T-helper 1 cell treated with Interleukin-12 subunit alpha and Interleukin-12 subunit beta and Interleukin-4 antibody, amounts not matched to agents 30 μg/mL and 1 μg/mL, for 36 hours (primary cell): ENCODE results near the gene CLIC6.
"Not testable (repeated sequence)": the region's sequence is repeated elsewhere in the genome, so short reads cannot be mapped to it uniquely, and the experiment has no call there.

Experiments used
- H3K27ac Mint-ChIP-seq: one replicate; pipeline ENCODE4 v1.8.0; 2021; ENCODE audit warnings: mild to moderate bottlenecking, mixed read lengths
- H3K27me3 Mint-ChIP-seq: one replicate; pipeline ENCODE4 v1.8.0; 2021; ENCODE audit warnings: low read depth, mixed read lengths
- H3K36me3 Mint-ChIP-seq: one replicate; pipeline ENCODE4 v1.8.0; 2021; ENCODE audit warnings: low read depth, mixed read lengths
- H3K4me1 Mint-ChIP-seq: one replicate; pipeline ENCODE4 v1.8.0; 2021; ENCODE audit warnings: low read depth, mixed read lengths
- H3K4me3 Mint-ChIP-seq: one replicate; pipeline ENCODE4 v1.8.0; 2021; ENCODE audit warnings: mild to moderate bottlenecking, moderate library complexity, mixed read lengths
- H3K9me3 Mint-ChIP-seq: one replicate; pipeline ENCODE4 v1.8.0; 2021; ENCODE audit warnings: mixed read lengths

Gene CLIC6

DNA sequence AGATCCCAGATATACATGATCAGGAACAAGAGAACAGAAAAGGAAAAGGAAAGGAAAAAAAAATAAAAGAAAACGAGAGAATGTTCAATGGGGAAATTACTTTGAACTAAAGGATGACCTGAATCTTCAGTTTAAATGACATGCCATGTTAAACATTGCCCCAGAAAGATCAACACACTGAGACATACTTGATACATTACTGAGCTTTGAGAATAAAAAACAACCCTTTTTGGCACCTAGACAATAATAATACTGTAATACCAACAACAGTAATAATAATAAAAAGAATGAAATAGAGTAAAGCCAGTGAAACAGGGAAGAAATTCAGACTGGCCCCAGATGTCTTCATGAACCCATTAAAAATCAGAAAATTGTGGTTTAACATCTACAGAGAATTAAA lies 44.8 kb downstream of the CLIC6 start:
- Mint-ChIP-seq H3K27me3 (peaks cover 9% of the 10 kb centered on the region), H3K9me3 (no peaks in the 10 kb centered on the region), H3K36me3 (no peaks in the 10 kb centered on the region), H3K4me3 (no peak overlapping the region), H3K27ac (no peak overlapping the region), H3K4me1 (peaks cover 14% of the 10 kb centered on the region)

DNA sequence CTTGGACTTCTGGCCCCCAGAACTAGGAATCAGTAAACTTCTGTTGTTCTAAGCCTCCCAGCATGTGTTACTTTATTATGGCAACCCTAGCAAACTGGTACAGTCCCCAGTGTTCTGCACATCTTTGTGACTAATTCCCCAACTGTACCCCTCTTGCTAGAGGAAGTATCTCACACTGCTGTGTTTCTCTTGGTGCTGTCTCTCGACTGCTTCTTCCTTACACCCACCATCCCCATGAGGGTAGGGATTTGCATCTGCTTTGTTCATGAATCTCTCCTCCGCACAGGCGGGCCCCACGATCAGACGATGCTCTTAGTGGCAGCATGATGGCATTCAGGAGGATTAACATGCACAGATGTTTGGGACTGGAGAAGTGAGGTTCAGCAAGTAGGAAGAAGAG lies 46.7 kb downstream of the CLIC6 start:
- H3K27ac Mint-ChIP-seq: no peak overlapping the region
- no peaks in the 10 kb centered on the region for H3K36me3 Mint-ChIP-seq
- no peak overlapping the region for H3K4me3 Mint-ChIP-seq
- H3K4me1 Mint-ChIP-seq: peaks cover 14% of the 10 kb centered on the region
- no peaks in the 10 kb centered on the region for H3K9me3 Mint-ChIP-seq
- H3K27me3 Mint-ChIP-seq: peaks cover 9% of the 10 kb centered on the region

DNA sequence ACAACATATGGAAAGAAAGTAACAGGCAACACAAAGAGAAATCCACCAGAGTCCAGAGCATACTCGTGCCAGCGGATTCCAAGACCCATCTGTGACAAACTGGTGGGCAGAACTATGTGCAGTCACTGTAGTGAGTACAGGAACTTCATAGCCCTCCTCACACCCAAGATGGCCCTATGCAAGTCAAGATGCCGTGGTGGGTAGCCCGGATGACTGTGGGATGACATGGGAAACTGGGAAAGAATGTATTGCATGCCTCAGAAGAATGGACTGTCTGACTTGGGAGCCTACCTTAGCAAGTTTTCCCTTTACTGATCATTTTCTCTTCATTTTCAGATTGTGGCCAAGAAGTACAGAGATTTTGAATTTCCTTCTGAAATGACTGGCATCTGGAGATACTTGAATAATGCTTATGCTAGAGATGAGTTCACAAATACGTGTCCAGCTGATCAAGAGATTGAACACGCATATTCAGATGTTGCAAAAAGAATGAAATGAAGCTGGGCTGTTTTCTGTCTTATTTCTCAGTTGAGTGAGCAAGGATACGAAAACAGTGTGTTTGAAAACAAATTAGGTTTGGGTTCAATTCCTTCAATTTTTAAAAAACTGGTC lies 47.3 kb downstream of the CLIC6 start:
- Mint-ChIP-seq H3K27me3 (peaks cover 9% of the 10 kb centered on the region), H3K36me3 (no peaks in the 10 kb centered on the region), H3K9me3 (no peaks in the 10 kb centered on the region), H3K4me1 (peaks cover 14% of the 10 kb centered on the region), H3K4me3 (no peak overlapping the region), H3K27ac (no peak overlapping the region)

DNA sequence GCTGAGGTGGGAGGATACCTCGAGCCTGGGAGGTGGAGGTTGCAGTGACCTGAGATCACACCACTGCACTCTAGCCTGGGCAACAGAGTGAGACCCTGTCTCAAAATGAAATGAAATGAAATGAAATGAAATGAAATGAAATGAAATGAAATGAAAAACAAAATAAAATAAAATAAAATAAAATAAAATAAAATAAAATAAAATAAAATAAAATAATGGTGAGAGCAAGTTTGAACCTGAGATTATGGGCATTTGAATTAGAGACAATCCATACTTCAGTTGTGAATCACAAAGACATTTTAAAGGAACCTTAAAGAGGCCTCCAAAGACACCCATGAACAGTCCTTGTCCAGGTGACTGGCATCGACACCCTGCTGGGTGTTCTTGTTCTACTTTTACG lies 49.7 kb downstream of the CLIC6 start:
- not testable (repeated sequence) for H3K27ac Mint-ChIP-seq, H3K9me3 Mint-ChIP-seq, H3K36me3 Mint-ChIP-seq, H3K4me3 Mint-ChIP-seq, H3K27me3 Mint-ChIP-seq
- peaks cover 14% of the 10 kb centered on the region for H3K4me1 Mint-ChIP-seq

DNA sequence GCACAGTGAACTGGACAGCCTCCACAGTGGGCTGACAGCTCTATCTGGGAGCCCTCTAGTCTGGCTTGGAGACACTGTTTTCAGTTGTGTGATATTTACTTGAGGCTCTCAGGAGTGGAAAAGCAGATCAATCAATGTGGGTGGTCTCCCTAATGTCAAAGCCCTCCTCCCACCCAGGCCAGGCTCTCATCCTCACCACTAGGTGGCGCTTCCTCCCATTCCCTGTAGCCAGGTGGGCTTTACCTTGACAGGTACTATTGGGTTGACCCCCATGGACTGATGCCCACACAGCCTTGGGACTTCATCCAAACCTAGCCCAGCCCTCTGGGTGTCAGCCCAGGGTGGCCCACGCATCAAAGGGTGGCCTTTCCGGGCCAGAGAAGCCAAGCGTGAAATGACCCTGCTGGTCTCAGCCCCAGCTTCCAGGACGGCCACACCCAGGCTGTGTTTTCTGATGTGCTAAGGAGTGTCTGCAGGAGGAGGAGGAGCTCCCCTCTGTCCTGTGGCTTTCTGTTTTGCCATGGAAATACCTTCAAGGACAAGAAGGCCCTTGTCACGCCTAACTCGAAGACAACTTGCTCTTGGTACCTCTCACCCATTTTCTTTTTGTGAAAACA lies 54.0 kb downstream of the CLIC6 start:
- Mint-ChIP-seq H3K4me3 (no peak overlapping the region), H3K9me3 (no peaks in the 10 kb centered on the region)

DNA sequence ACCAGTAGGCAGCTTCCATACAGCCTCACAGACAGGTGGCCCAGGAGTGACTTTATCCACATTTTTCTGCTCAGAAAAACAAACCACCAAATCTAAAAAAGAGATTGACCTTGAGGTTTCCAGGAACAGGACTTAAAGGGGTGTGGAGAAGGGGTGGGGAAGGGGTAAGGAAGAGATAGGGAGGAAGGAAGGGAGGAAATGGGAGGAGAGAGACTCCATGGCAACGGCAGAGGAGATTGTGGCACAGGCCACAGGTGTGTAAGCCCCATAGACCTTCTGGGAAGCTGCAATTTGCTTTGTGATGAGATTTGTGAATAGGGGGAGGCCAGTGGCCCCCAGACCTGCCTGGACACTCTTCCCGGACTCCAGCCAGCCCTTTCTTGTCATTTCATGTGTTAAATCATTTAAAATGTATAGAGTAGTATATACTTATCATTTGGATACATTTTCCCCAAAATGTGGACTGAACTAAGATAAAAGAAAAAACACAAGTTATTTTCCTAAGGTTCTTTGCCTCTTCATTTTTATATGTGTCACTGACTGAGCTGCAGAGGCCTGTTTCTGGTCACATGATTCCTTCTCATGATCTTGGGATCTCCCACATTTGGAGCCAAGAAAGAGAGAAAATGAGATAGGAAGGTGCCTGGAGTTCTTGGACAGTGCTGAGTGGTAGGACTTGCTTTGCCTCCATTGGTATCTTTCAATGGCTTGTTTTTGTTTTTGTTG lies 55.5 kb downstream of the CLIC6 start:
- H3K27me3 Mint-ChIP-seq: peaks cover 14% of the 10 kb centered on the region
- H3K4me1 Mint-ChIP-seq: peaks cover 13% of the 10 kb centered on the region
- H3K9me3 Mint-ChIP-seq: no peaks in the 10 kb centered on the region
- H3K4me3 Mint-ChIP-seq: no peak overlapping the region
- H3K36me3 Mint-ChIP-seq: no peaks in the 10 kb centered on the region
- no peak overlapping the region for H3K27ac Mint-ChIP-seq

More for the DNA sequence above, 54.0 kb downstream of the CLIC6 start:
- H3K36me3 Mint-ChIP-seq: no peaks in the 10 kb centered on the region
- H3K27ac Mint-ChIP-seq: no peak overlapping the region
- peaks cover 14% of the 10 kb centered on the region for H3K27me3 Mint-ChIP-seq
- H3K4me1 Mint-ChIP-seq: peaks cover 14% of the 10 kb centered on the region

DNA sequence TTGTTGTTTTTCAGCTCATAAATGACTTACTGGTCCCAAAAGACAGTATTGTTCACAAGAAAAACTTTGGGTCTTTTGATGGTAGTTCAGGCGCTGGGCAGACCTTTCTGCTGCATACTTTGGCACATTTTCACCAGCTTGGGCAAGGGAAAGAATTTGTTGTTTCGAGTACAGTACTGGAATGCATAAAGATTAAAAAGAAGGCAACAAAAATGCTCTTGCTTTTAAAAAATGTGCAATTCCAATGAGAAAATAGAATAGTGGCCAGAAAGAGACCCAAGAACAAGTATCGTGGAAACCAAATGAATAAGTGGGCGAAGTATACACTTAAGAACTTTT lies 56.0 kb downstream of the CLIC6 start:
- no peaks in the 10 kb centered on the region for H3K36me3 Mint-ChIP-seq

DNA sequence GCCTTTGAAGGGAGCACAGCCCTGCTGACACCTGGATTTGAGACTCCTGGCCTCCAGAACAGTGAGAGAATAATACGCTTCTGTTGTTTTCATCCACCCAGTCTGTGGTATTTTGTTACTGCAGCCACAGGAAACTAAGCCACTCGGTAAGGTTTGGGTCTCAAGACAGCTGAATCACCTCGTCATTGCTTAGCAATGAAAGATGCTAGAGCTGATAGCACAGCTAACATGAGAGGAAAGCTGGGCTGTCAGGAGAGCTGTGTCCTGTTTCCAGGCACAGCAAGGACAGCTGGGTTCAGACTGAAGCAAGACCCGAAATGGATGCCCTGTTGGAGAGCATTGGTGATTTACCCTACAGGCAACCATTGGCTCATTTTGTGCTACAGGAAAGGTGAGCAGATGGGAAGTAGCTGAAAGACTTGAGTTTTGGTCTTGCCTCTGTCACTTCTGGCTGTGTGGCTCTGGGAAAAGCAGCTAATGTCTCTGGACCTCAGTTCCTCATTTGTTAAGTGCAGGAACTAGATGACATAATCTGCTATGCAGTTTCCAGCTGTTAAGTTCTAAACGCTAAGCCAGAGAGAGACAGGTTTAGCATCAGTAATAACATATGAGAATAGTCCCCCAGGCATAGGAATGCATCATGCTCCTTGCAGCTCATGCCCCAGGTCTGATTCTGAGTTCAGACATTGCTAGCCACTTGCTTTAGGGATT lies 58.0 kb downstream of the CLIC6 start:
- Mint-ChIP-seq H3K4me3 (no peak overlapping the region), H3K36me3 (no peaks in the 10 kb centered on the region), H3K9me3 (no peaks in the 10 kb centered on the region), H3K27ac (peak overlapping the region; percentile 29), H3K4me1 (peaks cover 13% of the 10 kb centered on the region), H3K27me3 (peaks cover 16% of the 10 kb centered on the region)

More for the DNA sequence above, 56.0 kb downstream of the CLIC6 start:
- Mint-ChIP-seq H3K4me3 (no peak overlapping the region), H3K4me1 (peaks cover 13% of the 10 kb centered on the region), H3K9me3 (no peaks in the 10 kb centered on the region), H3K27me3 (peaks cover 14% of the 10 kb centered on the region), H3K27ac (no peak overlapping the region)

DNA sequence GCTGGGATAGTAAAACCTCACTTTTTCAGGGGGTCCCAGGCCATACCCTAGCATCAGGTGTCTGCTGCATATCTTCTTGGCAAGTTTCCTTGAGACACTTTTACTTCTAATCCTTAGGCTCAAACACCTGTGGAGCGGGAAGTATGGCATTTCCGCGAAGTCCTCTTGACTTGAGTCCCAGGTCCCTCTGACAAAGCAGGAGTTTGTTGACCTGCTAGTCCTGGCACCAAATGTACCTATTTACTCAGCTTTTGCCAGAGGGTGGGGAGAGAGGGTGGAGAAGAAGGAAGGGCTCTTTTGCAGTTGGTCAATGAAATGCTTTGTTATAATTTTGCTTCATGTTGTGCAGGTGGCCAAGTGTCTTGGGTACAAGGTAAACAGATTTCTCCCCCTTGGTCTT lies 59.7 kb downstream of the CLIC6 start:
- H3K9me3 Mint-ChIP-seq: no peaks in the 10 kb centered on the region
- peaks cover 13% of the 10 kb centered on the region for H3K4me1 Mint-ChIP-seq
- no peaks in the 10 kb centered on the region for H3K36me3 Mint-ChIP-seq
- no peak overlapping the region for H3K27ac Mint-ChIP-seq
- H3K4me3 Mint-ChIP-seq: no peak overlapping the region
- H3K27me3 Mint-ChIP-seq: peaks cover 18% of the 10 kb centered on the region

DNA sequence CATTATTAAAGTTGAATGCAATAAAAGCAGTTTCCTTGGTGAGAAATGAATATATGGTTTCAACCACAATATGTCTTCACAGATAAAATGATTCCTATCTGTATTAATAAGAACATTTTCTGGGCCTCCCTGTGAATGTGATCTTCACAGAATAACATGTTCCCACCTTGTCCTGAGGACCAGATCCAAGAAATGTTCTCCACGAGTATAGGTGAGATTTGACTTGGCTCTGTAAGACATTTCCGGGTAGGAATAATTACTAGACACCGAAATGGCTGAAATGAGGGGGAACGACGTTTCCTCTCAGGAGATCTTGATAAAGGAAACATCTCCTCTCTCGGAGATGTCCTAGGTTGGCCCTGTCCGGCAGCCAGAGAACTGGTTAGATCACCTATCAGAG lies 61.4 kb downstream of the CLIC6 start:
- Mint-ChIP-seq H3K4me3 (no peak overlapping the region), H3K27me3 (peaks cover 18% of the 10 kb centered on the region), H3K4me1 (peaks cover 13% of the 10 kb centered on the region), H3K9me3 (no peaks in the 10 kb centered on the region), H3K36me3 (no peaks in the 10 kb centered on the region), H3K27ac (no peak overlapping the region)

DNA sequence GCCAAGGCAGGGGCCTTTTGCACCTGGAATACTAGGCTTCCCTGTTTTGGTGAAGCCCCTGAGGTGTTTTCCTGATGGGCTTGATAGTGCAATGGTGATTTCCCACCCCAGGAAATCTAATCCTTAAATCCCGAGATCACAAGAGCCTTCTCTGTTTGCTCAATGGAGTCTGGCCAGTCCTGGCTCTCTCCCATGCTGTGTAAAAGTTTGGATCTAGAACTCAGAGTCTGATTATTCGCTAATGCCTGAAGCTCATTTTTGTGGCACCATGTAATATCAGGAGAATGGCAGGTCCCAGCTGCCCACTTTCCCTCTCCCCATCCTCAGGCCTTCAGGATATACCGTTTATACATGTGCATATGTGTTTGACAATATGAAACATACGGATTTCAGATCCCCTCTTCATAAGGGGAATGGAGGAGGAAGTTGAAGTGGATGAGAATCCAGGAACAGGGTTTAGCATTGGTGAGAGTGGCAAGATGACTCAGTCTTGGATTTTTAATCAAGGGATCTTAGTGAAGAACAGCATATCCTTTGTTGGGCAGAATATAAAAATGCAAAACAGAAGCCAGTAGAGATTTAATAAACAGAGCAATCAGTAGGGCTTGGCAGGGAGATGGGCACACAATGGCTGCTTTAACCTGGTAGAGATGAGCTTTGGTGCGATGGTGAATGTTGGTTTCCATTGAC lies 62.1 kb downstream of the CLIC6 start:
- H3K27me3 Mint-ChIP-seq: peaks cover 15% of the 10 kb centered on the region
- H3K4me3 Mint-ChIP-seq: no peak overlapping the region
- no peaks in the 10 kb centered on the region for H3K9me3 Mint-ChIP-seq
- no peaks in the 10 kb centered on the region for H3K36me3 Mint-ChIP-seq
- no peak overlapping the region for H3K27ac Mint-ChIP-seq
- peaks cover 12% of the 10 kb centered on the region for H3K4me1 Mint-ChIP-seq

DNA sequence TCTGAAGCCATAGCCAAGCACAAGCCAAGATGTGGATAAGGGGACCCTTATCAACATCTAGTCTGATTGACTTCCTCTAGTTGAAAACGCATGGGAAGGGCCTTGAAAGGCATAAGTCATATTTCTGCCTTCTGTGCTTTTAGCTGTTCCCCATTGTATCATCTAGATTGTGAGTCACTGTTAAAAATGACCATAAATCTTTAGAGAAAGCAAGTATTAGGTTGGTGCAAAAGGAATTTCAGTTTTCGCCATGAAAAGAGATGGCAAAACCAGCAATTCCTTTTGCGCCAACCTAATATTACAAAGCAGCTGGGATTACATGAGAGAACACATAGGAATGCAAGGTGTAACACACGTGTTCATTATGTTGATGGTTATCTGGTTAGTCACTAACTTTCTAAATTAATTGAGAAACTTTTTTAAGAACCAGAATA lies 63.6 kb downstream of the CLIC6 start:
- Mint-ChIP-seq H3K27ac (no peak overlapping the region), H3K4me1 (no peaks in the 10 kb centered on the region), H3K4me3 (no peak overlapping the region), H3K27me3 (peaks cover 19% of the 10 kb centered on the region), H3K9me3 (no peaks in the 10 kb centered on the region), H3K36me3 (no peaks in the 10 kb centered on the region)

DNA sequence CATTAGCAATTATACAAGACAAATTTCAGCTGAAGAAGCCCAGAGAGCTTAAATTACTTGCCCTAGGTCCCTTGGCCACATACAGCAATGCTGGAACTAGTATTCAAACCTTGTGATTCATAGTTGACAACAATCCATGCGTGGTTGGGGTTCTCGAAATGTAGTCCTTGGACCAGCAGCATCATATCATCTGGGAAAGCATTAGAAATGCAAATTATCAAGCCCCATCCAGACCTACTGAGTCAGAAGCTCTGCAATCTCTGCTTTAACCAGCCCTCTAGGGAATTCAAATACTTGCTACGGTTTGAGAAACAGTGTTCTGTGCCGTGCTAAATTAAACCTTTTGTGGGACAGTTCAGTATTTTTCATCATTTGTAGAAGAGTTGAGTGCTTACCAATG lies 65.1 kb downstream of the CLIC6 start:
- Mint-ChIP-seq H3K27me3 (peaks cover 32% of the 10 kb centered on the region), H3K4me3 (no peak overlapping the region), H3K27ac (no peak overlapping the region), H3K4me1 (no peaks in the 10 kb centered on the region), H3K36me3 (no peaks in the 10 kb centered on the region), H3K9me3 (no peaks in the 10 kb centered on the region)

DNA sequence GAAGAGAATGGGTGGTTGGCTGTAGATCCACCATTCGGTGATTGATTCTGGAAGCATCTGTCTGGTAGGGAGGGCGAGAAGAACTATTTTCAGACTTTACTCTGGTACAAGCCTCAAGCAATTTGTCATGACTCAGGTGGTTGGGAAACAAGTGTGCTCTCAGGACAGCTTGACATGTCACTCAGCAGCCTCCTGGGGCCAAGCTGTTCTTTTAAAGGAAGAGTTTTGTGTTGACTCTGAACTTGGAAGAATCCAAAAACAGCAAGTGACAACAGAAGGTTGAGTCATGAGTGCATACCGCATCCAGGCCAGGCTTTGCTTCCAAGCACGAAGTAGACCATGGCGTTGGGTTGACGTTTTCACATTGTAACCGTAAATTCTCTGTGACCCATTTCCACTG lies 65.9 kb downstream of the CLIC6 start:
- H3K36me3 Mint-ChIP-seq: no peaks in the 10 kb centered on the region
- no peaks in the 10 kb centered on the region for H3K4me1 Mint-ChIP-seq

More for the DNA sequence above, 65.9 kb downstream of the CLIC6 start:
- Mint-ChIP-seq H3K4me3 (no peak overlapping the region), H3K9me3 (no peaks in the 10 kb centered on the region), H3K27me3 (peaks cover 32% of the 10 kb centered on the region), H3K27ac (no peak overlapping the region)
